ENCODE measurements around the gene SH3GL1. TPM values are rescaled to one million over a fixed set of nuclear protein-coding genes. Genes with fewer than 3 reads are reported as not detected.

The SH3GL1 gene
- total RNA-seq, 4 donors from 2014 or later: 16.5 to 63.2 (median 34.2) TPM

GRCh38 chr19:4437103-4437502 is 36.8 kb upstream of the SH3GL1 start:
- H3K9me3 ChIP-seq: no peaks in the 10 kb centered on the region
- no peaks in the 10 kb centered on the region for H3K27me3 ChIP-seq
- H3K27ac ChIP-seq: no peak overlapping the region
- in situ Hi-C loops (cut with MboI; ENCODE audit: low pct_ligation_motif_present in 1 of 4, low pct_unique_long_range_greater_than_20kb in 1 of 4, low sequenced_read_pairs in 3 of 4): no loop called here
- no peak overlapping the region for H3K4me3 ChIP-seq
- no peaks in the 10 kb centered on the region for H3K4me1 ChIP-seq
- TF ChIP-seq POLR2A (IDR thresholded peaks at IDR 0.05) (no peak), EP300 (IDR thresholded peaks at IDR 0.05; ENCODE audit: low read depth) (no peak), POLR2AphosphoS5 (IDR thresholded peaks at IDR 0.05) (no peak)
- TF ChIP-seq, protein P1, sequence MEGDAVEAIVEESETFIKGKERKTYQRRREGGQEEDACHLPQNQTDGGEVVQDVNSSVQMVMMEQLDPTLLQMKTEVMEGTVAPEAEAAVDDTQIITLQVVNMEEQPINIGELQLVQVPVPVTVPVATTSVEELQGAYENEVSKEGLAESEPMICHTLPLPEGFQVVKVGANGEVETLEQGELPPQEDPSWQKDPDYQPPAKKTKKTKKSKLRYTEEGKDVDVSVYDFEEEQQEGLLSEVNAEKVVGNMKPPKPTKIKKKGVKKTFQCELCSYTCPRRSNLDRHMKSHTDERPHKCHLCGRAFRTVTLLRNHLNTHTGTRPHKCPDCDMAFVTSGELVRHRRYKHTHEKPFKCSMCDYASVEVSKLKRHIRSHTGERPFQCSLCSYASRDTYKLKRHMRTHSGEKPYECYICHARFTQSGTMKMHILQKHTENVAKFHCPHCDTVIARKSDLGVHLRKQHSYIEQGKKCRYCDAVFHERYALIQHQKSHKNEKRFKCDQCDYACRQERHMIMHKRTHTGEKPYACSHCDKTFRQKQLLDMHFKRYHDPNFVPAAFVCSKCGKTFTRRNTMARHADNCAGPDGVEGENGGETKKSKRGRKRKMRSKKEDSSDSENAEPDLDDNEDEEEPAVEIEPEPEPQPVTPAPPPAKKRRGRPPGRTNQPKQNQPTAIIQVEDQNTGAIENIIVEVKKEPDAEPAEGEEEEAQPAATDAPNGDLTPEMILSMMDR (IDR thresholded peaks at IDR 0.05): no peak
- DNase-seq: no peak
- WGBS, 2 donors (ENCODE audit: low coverage in 1 of 2): 96% methylated on average over 10 of the region's 10 CpGs; no CpG with 5 or more reads in 1 of the 2 donors
- H3K36me3 ChIP-seq: peaks cover 0 to 5% (median 0%) of the 10 kb centered on the region in 4 donors
- intact Hi-C loops (cut with DNase I; ENCODE audit: low total_unique reads): loop anchor here (10.0 kb wide), 1 partner anchor 158 kb away; no protein-coding TSS in a partner anchor

GRCh38 chr19:4436231-4436630 is 35.9 kb upstream of the SH3GL1 start:
- Histone ChIP-seq H3K36me3 (peaks cover 0 to 5% (median 2%) of the 10 kb centered on the region in 4 donors), H3K27ac (no peak overlapping the region), H3K9me3 (no peaks in the 10 kb centered on the region), H3K27me3 (no peaks in the 10 kb centered on the region), H3K4me3 (no peak overlapping the region), H3K4me1 (no peaks in the 10 kb centered on the region)
- intact Hi-C loops (cut with DNase I; ENCODE audit: low total_unique reads) (loop anchor here (10.0 kb wide), 1 partner anchor 159 kb away; no protein-coding TSS in a partner anchor), in situ Hi-C loops (cut with MboI; ENCODE audit: low pct_ligation_motif_present in 1 of 4, low pct_unique_long_range_greater_than_20kb in 1 of 4, low sequenced_read_pairs in 3 of 4) (no loop called here)
- DNase-seq: no peak
- TF ChIP-seq POLR2A (IDR thresholded peaks at IDR 0.05) (no peak), EP300 (IDR thresholded peaks at IDR 0.05; ENCODE audit: low read depth) (no peak), POLR2AphosphoS5 (IDR thresholded peaks at IDR 0.05) (no peak)
- TF ChIP-seq, protein P1 (IDR thresholded peaks at IDR 0.05): no peak
- WGBS, 2 donors (ENCODE audit: low coverage in 1 of 2): 91% methylated on average over 7 of the region's 7 CpGs; no CpG with 5 or more reads in 1 of the 2 donors

- no peak overlapping the region for H3K4me3 ChIP-seq
- no peaks in the 10 kb centered on the region for H3K27me3 ChIP-seq
- peaks cover 0 to 5% (median 2%) of the 10 kb centered on the region in 4 donors for H3K36me3 ChIP-seq
- TF ChIP-seq, protein P1 (IDR thresholded peaks at IDR 0.05): no peak
- H3K9me3 ChIP-seq: no peaks in the 10 kb centered on the region
- no peaks in the 10 kb centered on the region for H3K4me1 ChIP-seq
- no peak for DNase-seq
- H3K27ac ChIP-seq: no peak overlapping the region
- intact Hi-C loops (cut with DNase I; ENCODE audit: low total_unique reads): loop anchor here (10.0 kb wide), 1 partner anchor 160 kb away; no protein-coding TSS in a partner anchor
- in situ Hi-C loops (cut with MboI; ENCODE audit: low pct_ligation_motif_present in 1 of 4, low pct_unique_long_range_greater_than_20kb in 1 of 4, low sequenced_read_pairs in 3 of 4): no loop called here
- WGBS, 2 donors (ENCODE audit: low coverage in 1 of 2): 91 to 94% methylated on average over 9 of the region's 9 CpGs
These were observed 34.0 kb upstream of the SH3GL1 start for GRCh38 chr19:4434391-4434790.

- Histone ChIP-seq H3K27me3 (no peaks in the 10 kb centered on the region), H3K36me3 (peaks cover 0 to 5% (median 2%) of the 10 kb centered on the region in 4 donors), H3K27ac (no peak overlapping the region), H3K4me3 (no peak overlapping the region), H3K4me1 (no peaks in the 10 kb centered on the region), H3K9me3 (no peaks in the 10 kb centered on the region)
- in situ Hi-C loops (cut with MboI; ENCODE audit: low pct_ligation_motif_present in 1 of 4, low pct_unique_long_range_greater_than_20kb in 1 of 4, low sequenced_read_pairs in 3 of 4) (no loop called here), intact Hi-C loops (cut with DNase I; ENCODE audit: low total_unique reads) (loop anchor here (10.0 kb wide), 1 partner anchor 162 kb away; no protein-coding TSS in a partner anchor)
- TF ChIP-seq POLR2AphosphoS5 (IDR thresholded peaks at IDR 0.05) (no peak), POLR2A (IDR thresholded peaks at IDR 0.05) (no peak), EP300 (IDR thresholded peaks at IDR 0.05; ENCODE audit: low read depth) (no peak)
- TF ChIP-seq, protein P1 (IDR thresholded peaks at IDR 0.05): no peak
- 94 to 100% methylated on average over 2 to 21 of the region's 28 CpGs for WGBS, 2 donors (ENCODE audit: low coverage in 1 of 2)
- DNase-seq: no peak
These were observed 32.7 kb upstream of the SH3GL1 start for GRCh38 chr19:4432918-4433506.
